ENCODE results near the gene VSIG8.

VSIG8 gene

DNA sequence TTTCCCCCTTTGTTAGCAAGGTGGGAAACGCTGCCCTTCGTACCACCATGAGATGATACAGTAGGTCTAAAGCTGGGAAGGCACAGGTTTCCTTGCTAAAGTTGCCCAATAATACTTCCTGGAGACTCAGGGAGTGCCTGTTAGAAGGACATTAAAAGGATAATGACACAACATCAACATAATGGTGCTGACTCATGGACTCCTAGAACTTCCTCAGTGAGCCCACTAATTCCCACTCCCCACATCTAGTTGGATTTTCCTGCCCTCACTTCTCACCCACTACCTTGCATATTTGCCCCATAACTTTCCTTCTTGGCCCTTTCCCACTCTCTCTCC is 20.0 kb upstream of the VSIG8 start:
- TF ChIP-seq, protein P1, sequence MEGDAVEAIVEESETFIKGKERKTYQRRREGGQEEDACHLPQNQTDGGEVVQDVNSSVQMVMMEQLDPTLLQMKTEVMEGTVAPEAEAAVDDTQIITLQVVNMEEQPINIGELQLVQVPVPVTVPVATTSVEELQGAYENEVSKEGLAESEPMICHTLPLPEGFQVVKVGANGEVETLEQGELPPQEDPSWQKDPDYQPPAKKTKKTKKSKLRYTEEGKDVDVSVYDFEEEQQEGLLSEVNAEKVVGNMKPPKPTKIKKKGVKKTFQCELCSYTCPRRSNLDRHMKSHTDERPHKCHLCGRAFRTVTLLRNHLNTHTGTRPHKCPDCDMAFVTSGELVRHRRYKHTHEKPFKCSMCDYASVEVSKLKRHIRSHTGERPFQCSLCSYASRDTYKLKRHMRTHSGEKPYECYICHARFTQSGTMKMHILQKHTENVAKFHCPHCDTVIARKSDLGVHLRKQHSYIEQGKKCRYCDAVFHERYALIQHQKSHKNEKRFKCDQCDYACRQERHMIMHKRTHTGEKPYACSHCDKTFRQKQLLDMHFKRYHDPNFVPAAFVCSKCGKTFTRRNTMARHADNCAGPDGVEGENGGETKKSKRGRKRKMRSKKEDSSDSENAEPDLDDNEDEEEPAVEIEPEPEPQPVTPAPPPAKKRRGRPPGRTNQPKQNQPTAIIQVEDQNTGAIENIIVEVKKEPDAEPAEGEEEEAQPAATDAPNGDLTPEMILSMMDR (IDR thresholded peaks at IDR 0.05; ENCODE audit: low read depth, low read length): no peak
- no peak overlapping the region for H3K4me3 ChIP-seq (ENCODE audit: low read depth, low read length)

DNA sequence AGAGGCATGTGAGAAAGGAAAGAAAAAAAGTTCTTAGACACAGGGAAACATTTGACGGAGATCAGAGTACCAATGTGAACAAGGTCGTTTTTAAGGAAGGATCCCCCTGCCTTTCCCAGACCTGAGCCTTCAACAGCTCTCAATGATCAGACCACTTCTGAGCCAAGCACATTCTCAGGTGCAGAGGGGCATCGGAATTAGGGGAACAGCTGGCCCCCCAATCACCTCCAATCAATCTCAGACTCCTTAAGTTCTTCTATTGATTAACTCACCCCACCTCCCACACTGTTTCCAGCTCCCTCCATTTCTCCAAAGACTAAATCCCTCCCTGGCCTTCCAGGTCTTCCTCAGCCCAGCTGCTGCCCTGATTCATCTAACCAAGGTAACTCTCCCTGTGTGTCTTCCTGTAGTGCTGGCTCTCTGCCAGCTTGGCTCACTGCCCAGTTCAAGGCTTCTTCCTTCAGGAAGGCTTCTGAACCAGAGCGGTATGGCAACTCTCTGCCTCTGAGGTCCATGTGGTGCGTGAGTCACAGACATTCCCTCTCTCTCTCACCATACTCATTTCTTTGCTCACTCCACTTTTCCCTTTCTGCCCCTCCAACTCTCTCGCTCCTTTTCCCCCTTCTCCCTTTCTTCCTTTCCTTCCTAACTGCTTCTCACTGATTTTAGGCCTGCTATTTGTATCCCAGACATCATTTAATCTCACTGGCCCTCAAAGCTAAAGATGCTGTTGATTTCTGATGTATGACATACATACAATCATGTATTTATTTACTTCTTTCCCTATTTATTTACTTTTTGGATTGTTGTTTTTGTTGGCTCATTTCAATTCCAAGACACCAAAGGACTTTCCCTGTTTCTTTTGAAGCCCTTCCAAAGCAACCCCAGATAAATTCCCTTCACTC is 19.4 kb upstream of the VSIG8 start:
- H3K4me3 ChIP-seq (ENCODE audit: low read depth, low read length): no peak overlapping the region
- TF ChIP-seq, protein P1 (IDR thresholded peaks at IDR 0.05; ENCODE audit: low read depth, low read length): no peak

DNA sequence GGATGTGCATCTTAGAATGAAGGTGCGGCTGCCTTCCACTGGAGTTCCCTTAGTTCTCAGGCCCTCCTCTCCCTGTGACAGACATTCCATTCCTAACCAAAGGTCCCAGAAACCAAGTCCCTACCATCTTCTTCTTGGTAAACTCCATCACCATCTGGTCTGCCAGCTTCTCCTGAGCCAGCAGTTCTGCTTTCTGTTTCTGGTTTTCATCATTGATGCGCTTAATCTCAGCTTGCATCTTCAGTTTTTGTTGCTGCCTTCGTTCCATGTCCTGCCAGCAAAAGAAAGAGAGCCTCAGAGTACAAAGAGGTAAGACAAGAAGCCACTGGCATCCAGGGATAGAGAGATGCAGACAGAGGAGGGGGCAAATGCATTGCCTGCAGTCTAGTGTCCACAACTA is 18.0 kb upstream of the VSIG8 start:
- TF ChIP-seq, protein P1 (IDR thresholded peaks at IDR 0.05; ENCODE audit: low read depth, low read length): no peak
- no peak overlapping the region for H3K4me3 ChIP-seq (ENCODE audit: low read depth, low read length)

DNA sequence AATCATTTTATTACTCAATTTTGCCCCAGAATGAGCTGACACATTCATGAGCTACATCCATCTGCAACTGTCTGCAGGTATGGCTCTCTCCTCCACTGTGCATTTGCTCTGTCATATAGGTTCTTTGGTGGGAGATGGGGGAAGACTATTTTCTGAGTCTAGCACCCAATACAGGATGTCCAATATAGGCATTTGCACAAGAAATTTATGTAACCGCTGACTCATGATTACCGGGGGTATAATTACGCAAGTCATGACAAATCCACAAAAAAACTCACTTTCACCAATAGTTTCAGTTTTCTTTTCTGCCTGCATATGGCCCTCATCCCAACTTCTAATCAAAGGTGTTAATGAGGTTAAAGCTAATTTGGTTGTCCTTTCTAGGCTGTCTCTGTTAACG is 17.5 kb upstream of the VSIG8 start:
- H3K4me3 ChIP-seq (ENCODE audit: low read depth, low read length): no peak overlapping the region
- TF ChIP-seq, protein P1 (IDR thresholded peaks at IDR 0.05; ENCODE audit: low read depth, low read length): no peak

DNA sequence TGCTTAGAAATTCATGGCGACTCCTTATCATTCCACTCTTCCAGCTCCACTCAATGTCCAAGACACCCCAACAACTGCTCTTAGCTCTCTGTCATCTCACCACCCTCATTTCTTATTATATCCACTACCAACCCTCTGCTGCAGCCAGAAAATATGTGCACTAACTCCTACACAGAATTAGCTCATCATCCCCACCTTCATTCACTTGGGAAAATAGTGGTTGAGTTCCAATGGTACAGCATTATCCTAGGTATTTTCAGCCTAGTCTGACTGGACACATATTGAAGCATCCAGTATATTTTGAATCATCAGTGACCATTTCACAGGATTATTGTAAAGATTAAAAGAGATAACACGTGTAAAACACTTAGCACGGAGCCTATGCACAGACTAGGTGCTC is 16.7 kb upstream of the VSIG8 start:
- TF ChIP-seq, protein P1 (IDR thresholded peaks at IDR 0.05; ENCODE audit: low read depth, low read length): no peak
- no peak overlapping the region for H3K4me3 ChIP-seq (ENCODE audit: low read depth, low read length)

DNA sequence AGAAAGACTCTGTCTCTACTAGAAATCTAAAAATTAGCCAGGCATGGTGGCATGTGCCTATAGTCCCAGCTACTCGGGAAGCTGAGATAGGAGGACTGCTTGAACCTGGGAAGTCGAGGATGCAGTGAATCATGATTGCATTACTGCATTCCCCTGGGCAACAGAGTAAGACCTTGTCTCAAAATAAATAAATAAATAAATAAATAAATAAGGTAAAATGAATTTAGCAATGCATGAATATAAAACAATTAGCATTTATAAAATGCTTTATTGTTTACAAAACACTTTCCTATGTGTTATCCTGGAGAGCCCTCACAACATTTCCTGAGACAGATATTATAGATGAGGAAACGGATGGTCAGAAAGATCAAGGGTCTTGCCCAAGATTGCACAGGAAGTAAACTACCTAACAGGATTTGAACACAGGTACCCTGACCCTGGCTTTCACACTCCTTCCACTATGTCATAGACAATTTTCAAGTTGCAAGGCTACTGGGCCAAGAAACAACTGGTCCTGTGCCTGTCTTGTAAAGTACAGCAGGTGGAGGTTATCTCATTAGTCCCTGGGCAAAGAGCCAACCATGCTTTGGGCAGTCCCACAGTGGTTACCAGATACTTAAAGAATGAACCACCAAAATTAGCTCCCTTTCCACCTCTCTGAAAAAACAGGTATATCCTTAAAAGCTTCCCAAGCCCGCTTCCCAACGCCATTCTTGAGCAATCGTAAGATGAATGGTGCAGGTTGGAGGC is 15.4 kb upstream of the VSIG8 start:
- TF ChIP-seq, protein P1 (IDR thresholded peaks at IDR 0.05; ENCODE audit: low read depth, low read length): no peak
- H3K4me3 ChIP-seq (ENCODE audit: low read depth, low read length): no peak overlapping the region

Data from WI38 (cell line).